GM12878 (cell line): ENCODE results near the gene OGFR. TPM values are rescaled to one million over a fixed set of nuclear protein-coding genes. Genes with fewer than 3 reads are reported as not detected.

Experiments used
- ATAC-seq: fragments of 200-7000 bp; cut with Tn5 transposase; 3 replicates; pipeline ENCODE4 v1.9.1; 2020; ENCODE audit warnings: mild to moderate bottlenecking, moderate library complexity
- BruUV-seq: library from RNA; stranded (reverse); fragments of 400-500 nt; replicated peaks from 2 replicates; lab custom pipeline; 2021; lab: Mats Ljungman, UMichigan
- CTCF ChIA-PET: fragments of 300-600 bp; sonication (Branson Sonifier 250); formaldehyde crosslinking; extraction: SDS; loops from one replicate; lab custom pipeline; 2021; ENCODE audit warnings: inconsistent platforms; lab: Yijun Ruan, JAX
- POLR2A ChIA-PET: fragments of 350-600 bp; formaldehyde crosslinking; extraction: SDS; loops from one replicate; lab custom pipeline; 2021; ENCODE audit warnings: inconsistent platforms; lab: Charles Lee
- RAD21 ChIA-PET: fragments of 300-600 bp; sonication (Branson Sonifier 250); formaldehyde crosslinking; loops from one replicate; lab custom pipeline; 2023; ENCODE audit warnings: antibody characterized with exemption; ENCODE audit not compliant: unreplicated experiment; lab: Charles Lee
- SMC1A ChIA-PET: fragments of 300-600 bp; sonication (Branson Sonifier 250); formaldehyde crosslinking; loops from one replicate; lab custom pipeline; 2023; ENCODE audit not compliant: unreplicated experiment, uncharacterized antibody; lab: Charles Lee
- DNase-seq: peaks from one replicate; pipeline ENCODE4 v3.0.0-alpha.2; 2011; ENCODE audit warnings: low read depth, low spot score
- FAIRE-seq: peaks from 3 replicates; lab custom pipeline; 2011; peaks lifted over from hg19 to GRCh38; lab: Jason Lieb, UNC
- H2AFZ ChIP-seq: 2 replicates; pipeline ENCODE4 v1.6.0; 2011; ENCODE audit warnings: low read depth, low read length, control low read depth; ENCODE audit not compliant: control insufficient read depth
- H3K27ac ChIP-seq: 2 replicates; pipeline ENCODE4 v1.5.1; 2011; ENCODE audit warnings: control low read depth; ENCODE audit not compliant: control insufficient read depth, insufficient read depth
- H3K27me3 ChIP-seq, 2 experiments: replicated peaks in 1 of 2; 2 replicates each; pipeline versions ENCODE4 v1.6.0 to v1.6.1; 2011; ENCODE audit warnings: low read length in 1 of 2; ENCODE audit not compliant: control insufficient read depth in 2 of 2, insufficient read depth in 2 of 2
- H3K36me3 ChIP-seq, 2 experiments: 2 replicates each; pipeline ENCODE4 v1.5.1; 2011; ENCODE audit warnings: low read length in 1 of 2; ENCODE audit not compliant: control insufficient read depth in 2 of 2, insufficient read depth in 2 of 2
- H3K4me1 ChIP-seq: 2 replicates; pipeline ENCODE4 v1.6.1; 2011; ENCODE audit warnings: mild to moderate bottlenecking, low read length, moderate library complexity, mixed read lengths; ENCODE audit not compliant: control insufficient read depth, insufficient read depth
- H3K4me2 ChIP-seq: 2 replicates; pipeline ENCODE4 v1.6.0; 2011; ENCODE audit warnings: control low read depth; ENCODE audit not compliant: control insufficient read depth, insufficient read depth
- H3K4me3 ChIP-seq: fragments of 200-600 bp; sonication (generic); 2 replicates; pipeline ENCODE4 v1.5.1; 2016
- H3K79me2 ChIP-seq: 2 replicates; pipeline ENCODE4 v1.6.0; 2011; ENCODE audit warnings: low read length; ENCODE audit not compliant: control insufficient read depth, insufficient read depth
- H3K9ac ChIP-seq: 2 replicates; pipeline ENCODE4 v1.8.0; 2011; ENCODE audit warnings: low read length, control low read depth, mixed read lengths; ENCODE audit not compliant: control insufficient read depth, insufficient read depth
- H3K9me3 ChIP-seq: replicated peaks from 3 replicates; pipeline ENCODE4 v1.5.1; 2011; ENCODE audit warnings: mild to moderate bottlenecking, low read length; ENCODE audit not compliant: control insufficient read depth, insufficient read depth
- H4K20me1 ChIP-seq: 2 replicates; pipeline ENCODE4 v1.6.0; 2011; ENCODE audit not compliant: control insufficient read depth, insufficient read depth
- CUX1 ChIP-seq: IDR thresholded peaks from 2 replicates; pipeline ENCODE4 v1.6.1; 2012; ENCODE audit warnings: improper control_type of control experiment, low read depth, low read length; ENCODE audit not compliant: insufficient replicate concordance
- DPF2 ChIP-seq: fragments of 450-650 bp; IDR thresholded peaks from 2 replicates; pipeline ENCODE4 v1.6.1; 2017; ENCODE audit warnings: mild to moderate bottlenecking
- ETV6 ChIP-seq, 2 experiments: fragments of 450-650 bp in 1 of 2; IDR thresholded peaks in 1 of 2; conservative IDR thresholded peaks in 1 of 2; 2 replicates each; pipeline ENCODE4 v1.6.1; 2014; ENCODE audit warnings: antibody characterized with exemption in 1 of 2, borderline replicate concordance in 1 of 2, low read depth in 1 of 2, mild to moderate bottlenecking in 1 of 2, moderate library complexity in 1 of 2
- IKZF2 ChIP-seq, 2 experiments: fragments of 450-650 bp; IDR thresholded peaks; 2 replicates each; pipeline ENCODE4 v1.6.1; 2017; ENCODE audit warnings: mild to moderate bottlenecking in 2 of 2, moderate library complexity in 2 of 2
- IRF5 ChIP-seq: fragments of 450-650 bp; IDR thresholded peaks from 2 replicates; pipeline ENCODE4 v1.6.1; 2017; ENCODE audit warnings: borderline replicate concordance
- POLR2A ChIP-seq: IDR thresholded peaks from 2 replicates; pipeline ENCODE4 v1.6.1; 2011; ENCODE audit warnings: low read depth, mild to moderate bottlenecking, low read length
- RELB ChIP-seq: fragments of 450-650 bp; IDR thresholded peaks from 2 replicates; pipeline ENCODE4 v1.6.1; 2017; ENCODE audit warnings: low read depth, mild to moderate bottlenecking, moderate library complexity
- WGBS: methylation state at CpG from one replicate; pipeline ENCODE4 v1.1.6; 2016; ENCODE audit warnings: low lambda C conversion rate; ENCODE audit not compliant: insufficient replicate concordance, insufficient coverage; ENCODE audit errors: missing lambda C conversion rate; 5-methylcytosine and 5-hydroxymethylcytosine counted together
- in situ Hi-C: fragments of 300-500 bp; cut with MboI; formaldehyde crosslinking; loops from 9 replicates; pipeline ENCODE4 v1.14.3; 2018; ENCODE audit warnings: mixed read lengths
- intact Hi-C: fragments of 100-400 bp; cut with micrococcal nuclease; formaldehyde crosslinking; loops from one replicate; pipeline ENCODE4 v1.14.2; 2022; ENCODE audit not compliant: unreplicated experiment
- polyA plus RNA-seq, 11 experiments: library from polyadenylated mRNA; depleted of rRNA in 4 of 11; unstranded in 6 of 11; stranded (reverse) in 5 of 11; fragments of >200 nt; fragmentation: Nextera tagmentation in 4 of 11; fragmentation: Illumina TruSeq in 1 of 11; extraction: Ambion mirVana in 4 of 11; extraction: Trizol in 1 of 11; gene quantifications; 1 replicate in 1 of 11; 2 replicates in 10 of 11; pipeline versions ENCODE4 v1.2.1 to v1.2.3, GENCODE V29; 2011 to 2016; ENCODE audit warnings: inconsistent platforms in 2 of 11, missing spikeins in 2 of 11, low read depth in 1 of 11
- total RNA-seq, 4 experiments: library from RNA; depleted of rRNA in 3 of 4; stranded (reverse); fragments of >200 nt in 3 of 4; fragmentation: Illumina TruSeq in 1 of 4; extraction: Trizol in 1 of 4; gene quantifications; 2 replicates each; pipeline versions ENCODE4 v1.2.1 to v1.2.3, GENCODE V29; 2013 to 2021

The OGFR gene
- total and polyA plus RNA-seq, 10 of the 15 experiments (the other 5 are each of a cell fraction or from before 2014, with no cell fraction given), result 0.72 to 62.1 (median 27.3) TPM

- DNase-seq, result no peak
- Histone ChIP-seq H3K4me2 (peak overlapping the region; percentile 92), H3K27me3 (no peaks in the 10 kb centered on the region), H3K9ac (peak overlapping the region; percentile 86), H3K4me1 (peaks cover 18% of the 10 kb centered on the region), H3K9me3 (no peaks in the 10 kb centered on the region), H3K36me3 (peaks cover 12 to 22% of the 10 kb centered on the region in 2 experiments; a peak in 3 of 4 replicates), H4K20me1 (no peaks in the 10 kb centered on the region), H3K79me2 (peaks cover 25% of the 10 kb centered on the region), H2AFZ (no peak overlapping the region), H3K4me3 (peak overlapping the region; percentile 96), H3K27ac (peak overlapping the region; percentile 66; the same call in 1 of the 2 replicates)
- ChIA-PET RAD21 (interaction anchor here (1.5 to 1.6 kb wide), 2 partner anchors 10 to 12 kb away, joined by 4 to 5 read pairs; partner anchors contain the start of gene MRGBP), SMC1A (interaction anchor here (0.6 kb wide), 1 partner anchor 10 kb away, joined by 4 read pairs; the partner anchor contains the start of gene MRGBP), CTCF (interaction anchor here (0.7 to 4.4 kb wide), 4 partner anchors 11 to 572 kb away, joined by 3 to 43 read pairs (median 3); partner anchors contain the start of gene MRGBP), POLR2A (no interaction called here)
- FAIRE-seq, result no peak
- 54% methylated on average over 11 of the region's 11 CpGs for WGBS
- no peak for TF ChIP-seq IRF5
- no peak for TF ChIP-seq RELB
- TF ChIP-seq DPF2, result no peak
- no peak for TF ChIP-seq CUX1
- no peak for TF ChIP-seq ETV6 (conservative IDR thresholded peaks at IDR 0.05 in 1 of 2, IDR thresholded peaks at IDR 0.05 in 1 of 2; ENCODE audit: borderline replicate concordance in 1 of 2, low read depth in 1 of 2)
- TF ChIP-seq POLR2A, result peak; percentile 64; the same call in 1 of the 2 replicates
- no peak for TF ChIP-seq IKZF2 (IDR thresholded peaks at IDR 0.05)
- intact Hi-C loops, result loop anchor here (5.0 kb wide), 2 partner anchors 154 to 304 kb away; no protein-coding TSS in a partner anchor
- no peak for ATAC-seq
- TSS peak; percentile 61 for BruUV-seq
- in situ Hi-C loops, result no loop called here
These were observed 1.9 kb downstream of the OGFR start for GRCh38 chr20:62806383-62807050.
